Uterus (tissue), 4 donors: Measurements from ENCODE around the gene METTL25. TPM values are rescaled to one million over a fixed set of nuclear protein-coding genes. Genes with fewer than 3 reads are reported as not detected.

Experiments used
- DNase-seq, 2 donors: peaks; one replicate each; pipeline ENCODE4 v3.0.0-alpha.2; 2019 to 2020
- H3K27ac ChIP-seq, 2 donors: fragments of 200-600 bp; sonication (generic); 1 replicate in 1 of 2; 2 replicates in 1 of 2; pipeline ENCODE4 v1.5.1; 2016 to 2018
- H3K27me3 ChIP-seq, 2 donors: fragments of 200-600 bp; sonication (generic); one replicate each; pipeline ENCODE4 v1.5.1; 2018 to 2019; ENCODE audit warnings: control low read depth in 1 of 2
- H3K36me3 ChIP-seq, 2 donors: fragments of 200-600 bp; sonication (generic); one replicate each; pipeline ENCODE4 v1.5.1; 2019; ENCODE audit warnings: control low read depth in 1 of 2
- H3K4me1 ChIP-seq, 2 donors: fragments of 200-600 bp; sonication (generic); one replicate each; pipeline ENCODE4 v1.5.1; 2018 to 2019; ENCODE audit warnings: control low read depth in 1 of 2
- H3K4me3 ChIP-seq, 2 donors: fragments of 200-600 bp; sonication (generic); 1 replicate in 1 of 2; 2 replicates in 1 of 2; pipeline ENCODE4 v1.5.1; 2018 to 2019; ENCODE audit warnings: mild to moderate bottlenecking in 1 of 2
- H3K9me3 ChIP-seq, 2 donors: fragments of 200-600 bp; sonication (generic); one replicate each; pipeline ENCODE4 v1.5.1; 2019; ENCODE audit warnings: control low read depth in 1 of 2
- POLR2A ChIP-seq, 2 donors: fragments of 450-650 bp; IDR thresholded peaks; one replicate each; pipeline ENCODE4 v1.6.1; 2016; ENCODE audit warnings: antibody characterized with exemption in 2 of 2, mild to moderate bottlenecking in 1 of 2, moderate library complexity in 1 of 2
- intact Hi-C: fragments of 100-400 bp; cut with DNase I; formaldehyde crosslinking; loops from one replicate; pipeline ENCODE4 v1.15.1; 2023; ENCODE audit warnings: low total_unique reads
- total RNA-seq, 4 donors: library from RNA; depleted of rRNA in 3 of 4; stranded (reverse); fragments of >200 nt in 3 of 4; gene quantifications; one replicate each; pipeline versions ENCODE4 v1.1.0 to v1.2.4, GENCODE V29; 2014 to 2023
- TF ChIP-seq, protein P1 (sequence below), 4 experiments: fragments of 200-600 bp in 2 of 4; fragments of 450-650 bp in 2 of 4; sonication (generic) in 2 of 4; IDR thresholded peaks; one replicate each; pipeline ENCODE4 v1.5.1; 2016 to 2019; ENCODE audit warnings: antibody characterized with exemption in 4 of 4, mild to moderate bottlenecking in 2 of 4, moderate library complexity in 1 of 4
- donor health status: DM: yes; HTN: yes; CAD: no.

METTL25 gene
- total RNA-seq, 4 donors from 2014 or later, result 22.6 to 48.7 (median 32.8) TPM

DNA sequence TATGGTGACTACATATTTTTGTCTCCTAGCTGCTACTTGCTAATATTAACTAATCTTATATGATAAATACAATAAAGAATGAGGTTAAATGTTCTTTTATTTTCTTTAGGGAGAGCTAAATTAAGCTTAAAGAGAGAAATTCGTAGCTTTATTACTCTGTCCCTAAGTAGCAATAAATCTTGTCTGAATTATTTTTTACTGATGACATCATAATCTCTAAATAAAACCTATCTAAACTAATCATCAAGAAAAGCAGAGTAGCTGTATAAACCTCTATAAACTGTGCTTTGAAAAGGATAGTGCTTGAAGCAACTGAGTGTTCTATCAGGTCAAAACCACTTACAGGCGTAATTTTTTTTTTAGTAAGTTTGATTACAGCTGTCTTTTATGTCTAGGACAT lies 42.5 kb downstream of the METTL25 start:
- H3K9me3 ChIP-seq, result no peaks in the 10 kb centered on the region
- no peaks in the 10 kb centered on the region for H3K4me1 ChIP-seq
- DNase-seq, result no peak
- no peak overlapping the region for H3K27ac ChIP-seq
- no peaks in the 10 kb centered on the region for H3K27me3 ChIP-seq
- peaks cover 0 to 5% of the 10 kb centered on the region in 2 donors for H3K36me3 ChIP-seq
- intact Hi-C loops, result no loop called here
- no peak overlapping the region for H3K4me3 ChIP-seq
- TF ChIP-seq, protein P1, sequence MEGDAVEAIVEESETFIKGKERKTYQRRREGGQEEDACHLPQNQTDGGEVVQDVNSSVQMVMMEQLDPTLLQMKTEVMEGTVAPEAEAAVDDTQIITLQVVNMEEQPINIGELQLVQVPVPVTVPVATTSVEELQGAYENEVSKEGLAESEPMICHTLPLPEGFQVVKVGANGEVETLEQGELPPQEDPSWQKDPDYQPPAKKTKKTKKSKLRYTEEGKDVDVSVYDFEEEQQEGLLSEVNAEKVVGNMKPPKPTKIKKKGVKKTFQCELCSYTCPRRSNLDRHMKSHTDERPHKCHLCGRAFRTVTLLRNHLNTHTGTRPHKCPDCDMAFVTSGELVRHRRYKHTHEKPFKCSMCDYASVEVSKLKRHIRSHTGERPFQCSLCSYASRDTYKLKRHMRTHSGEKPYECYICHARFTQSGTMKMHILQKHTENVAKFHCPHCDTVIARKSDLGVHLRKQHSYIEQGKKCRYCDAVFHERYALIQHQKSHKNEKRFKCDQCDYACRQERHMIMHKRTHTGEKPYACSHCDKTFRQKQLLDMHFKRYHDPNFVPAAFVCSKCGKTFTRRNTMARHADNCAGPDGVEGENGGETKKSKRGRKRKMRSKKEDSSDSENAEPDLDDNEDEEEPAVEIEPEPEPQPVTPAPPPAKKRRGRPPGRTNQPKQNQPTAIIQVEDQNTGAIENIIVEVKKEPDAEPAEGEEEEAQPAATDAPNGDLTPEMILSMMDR (IDR thresholded peaks at IDR 0.05), result no peak
- TF ChIP-seq POLR2A (IDR thresholded peaks at IDR 0.05), result no peak

DNA sequence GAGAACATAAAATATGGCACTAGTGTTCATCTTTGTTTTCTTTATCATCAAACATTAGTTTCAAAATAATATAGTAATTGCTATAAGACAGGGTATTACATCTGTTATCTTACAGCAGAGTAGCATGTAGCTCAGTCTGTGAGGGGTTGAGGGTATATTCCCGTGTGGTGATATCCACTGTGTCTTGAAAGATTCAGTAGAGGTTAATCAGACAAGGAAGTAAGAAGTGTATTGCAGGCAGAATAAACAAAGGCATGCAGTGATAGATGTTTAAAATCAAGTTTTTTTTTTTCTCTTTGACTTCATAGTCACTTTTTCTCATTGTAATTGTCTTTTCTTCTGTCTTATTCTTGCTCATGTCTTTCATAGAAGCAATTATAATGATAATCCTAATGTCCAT lies 48.3 kb downstream of the METTL25 start:
- no peak for DNase-seq
- H3K4me3 ChIP-seq, result no peak overlapping the region
- no peak overlapping the region for H3K27ac ChIP-seq
- intact Hi-C loops, result no loop called here
- no peaks in the 10 kb centered on the region for H3K27me3 ChIP-seq
- no peaks in the 10 kb centered on the region for H3K4me1 ChIP-seq
- no peaks in the 10 kb centered on the region for H3K9me3 ChIP-seq
- H3K36me3 ChIP-seq, result peaks cover 0 to 5% of the 10 kb centered on the region in 2 donors
- TF ChIP-seq POLR2A (IDR thresholded peaks at IDR 0.05), result no peak
- TF ChIP-seq, protein P1 (IDR thresholded peaks at IDR 0.05), result no peak

DNA sequence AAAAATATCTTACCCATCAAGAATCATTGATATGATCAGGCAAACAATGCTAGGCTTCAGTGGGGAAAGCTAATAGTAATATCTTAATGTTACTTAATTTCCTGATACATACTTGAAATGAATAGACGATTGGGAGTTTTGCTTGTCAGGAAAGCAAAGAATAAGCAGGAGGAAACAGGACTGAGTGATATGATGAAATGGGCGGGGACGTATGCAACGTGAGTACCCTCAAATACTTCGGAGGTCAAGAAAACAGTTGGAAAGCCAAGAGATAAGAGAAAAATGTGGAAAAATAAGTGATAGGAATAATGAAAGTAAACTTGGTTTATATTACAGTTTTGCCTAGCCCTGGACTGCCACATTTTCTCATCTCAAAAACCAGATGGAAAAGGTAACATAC lies 49.2 kb downstream of the METTL25 start:
- TF ChIP-seq, protein P1 (IDR thresholded peaks at IDR 0.05), result no peak
- TF ChIP-seq POLR2A (IDR thresholded peaks at IDR 0.05), result no peak
- no peaks in the 10 kb centered on the region for H3K4me1 ChIP-seq
- DNase-seq, result no peak
- H3K27ac ChIP-seq, result no peak overlapping the region
- no peaks in the 10 kb centered on the region for H3K9me3 ChIP-seq
- no peaks in the 10 kb centered on the region for H3K27me3 ChIP-seq
- H3K36me3 ChIP-seq, result peaks cover 0 to under 1% of the 10 kb centered on the region in 2 donors
- intact Hi-C loops, result no loop called here
- H3K4me3 ChIP-seq, result no peak overlapping the region

DNA sequence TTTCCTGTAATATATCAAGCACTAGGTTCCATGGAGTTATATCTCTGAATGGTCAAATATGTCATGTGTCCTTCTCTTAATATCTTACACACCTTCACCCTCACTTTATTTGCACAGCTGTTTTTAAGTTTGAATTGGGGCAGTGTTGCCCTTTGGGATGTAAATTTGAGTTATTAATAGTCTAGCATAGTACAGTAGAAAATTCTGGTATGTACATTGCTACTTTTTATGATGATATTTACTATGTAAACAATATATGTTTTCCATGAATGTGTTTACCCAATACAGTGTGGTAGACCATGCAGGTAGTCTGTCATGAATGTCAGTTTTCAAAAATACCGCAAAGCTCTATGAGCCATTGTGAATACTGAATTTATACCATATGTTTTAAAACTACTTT lies 50.5 kb downstream of the METTL25 start:
- DNase-seq, result no peak
- no peak overlapping the region for H3K27ac ChIP-seq
- TF ChIP-seq, protein P1 (IDR thresholded peaks at IDR 0.05), result no peak
- TF ChIP-seq POLR2A (IDR thresholded peaks at IDR 0.05), result no peak
- no peaks in the 10 kb centered on the region for H3K9me3 ChIP-seq
- no peak overlapping the region for H3K4me3 ChIP-seq
- no peaks in the 10 kb centered on the region for H3K36me3 ChIP-seq
- H3K4me1 ChIP-seq, result no peaks in the 10 kb centered on the region
- no peaks in the 10 kb centered on the region for H3K27me3 ChIP-seq
- intact Hi-C loops, result no loop called here

DNA sequence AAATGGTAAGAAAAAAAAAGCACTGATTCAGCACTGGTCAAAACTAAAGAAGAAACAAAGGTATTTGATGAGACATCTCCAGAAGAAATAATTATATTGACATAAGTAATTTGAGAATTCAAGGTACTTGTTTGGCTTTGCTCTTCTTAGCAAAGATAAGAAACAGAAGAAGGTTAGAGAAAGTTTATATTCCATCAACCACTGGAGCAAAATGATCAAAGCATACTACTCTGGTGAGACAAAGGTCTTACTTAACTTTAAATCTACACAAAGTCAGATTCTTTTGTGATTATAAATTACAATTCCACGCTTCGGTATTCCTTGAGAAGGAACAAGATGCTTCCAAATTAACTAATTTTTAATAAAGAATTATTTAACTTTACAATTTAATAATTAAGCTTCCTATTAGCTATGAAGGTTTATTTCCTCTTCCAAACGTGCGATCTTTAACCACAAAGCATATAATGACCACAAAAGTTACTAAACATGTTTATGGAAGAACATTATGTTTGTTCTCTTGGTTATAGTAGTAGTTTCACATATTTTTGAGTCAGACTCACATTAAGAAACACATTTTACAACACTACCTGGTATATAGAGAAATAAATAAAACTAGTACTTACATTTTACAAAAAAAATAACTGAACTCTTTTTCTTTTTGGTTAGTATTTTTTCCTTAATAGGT lies 53.4 kb downstream of the METTL25 start:
- Histone ChIP-seq H3K4me1 (no peaks in the 10 kb centered on the region), H3K9me3 (no peaks in the 10 kb centered on the region), H3K4me3 (no peak overlapping the region), H3K27me3 (no peaks in the 10 kb centered on the region), H3K27ac (no peak overlapping the region), H3K36me3 (no peaks in the 10 kb centered on the region)
- TF ChIP-seq, protein P1 (IDR thresholded peaks at IDR 0.05), result no peak
- no peak for TF ChIP-seq POLR2A (IDR thresholded peaks at IDR 0.05)
- no peak for DNase-seq
- intact Hi-C loops, result no loop called here
